Suppressor macrophage treated with lipopolysaccharide for 1 hour (primary cell): Measurements from ENCODE around the gene ESYT3.

Experiments used
- DNase-seq, 3 donors: peaks; one replicate each; pipeline ENCODE4 v3.0.0-alpha.2; 2020 to 2022

The ESYT3 gene

GRCh38 chr3:138434276-138434874 is at the start of gene ESYT3:
Gene ESYT3, plus strand, starts transcription at chr3:138434616. Its CDS starts 183 bp downstream, at chr3:138434799.
- peak; percentile 67 to 83 (median 70) for DNase-seq

- peak; percentile 57 to 58 (median 57) for DNase-seq
Observed at GRCh38 chr3:138384976-138385375, 49.4 kb upstream of the ESYT3 start.

- no peak for DNase-seq
Observed at GRCh38 chr3:138389144-138389601, 45.2 kb upstream of the ESYT3 start.

GRCh38 chr3:138389841-138390581 is 44.4 kb upstream of the ESYT3 start:
- no peak for DNase-seq

GRCh38 chr3:138390582-138390932 is 43.9 kb upstream of the ESYT3 start:
- DNase-seq = no peak

GRCh38 chr3:138394156-138394555 is 40.3 kb upstream of the ESYT3 start:
- DNase-seq = no peak

GRCh38 chr3:138394686-138395085 is 39.7 kb upstream of the ESYT3 start:
- peak in 1 of 3 donors; percentile 50 for DNase-seq

- no peak for DNase-seq
Observed at GRCh38 chr3:138395865-138396751, 38.3 kb upstream of the ESYT3 start.

GRCh38 chr3:138396752-138397410 is 37.5 kb upstream of the ESYT3 start:
- DNase-seq = no peak

- DNase-seq = peak in 1 of 3 donors; percentile 16
Observed at GRCh38 chr3:138397983-138398382, 36.4 kb upstream of the ESYT3 start.

GRCh38 chr3:138398791-138399575 is 35.4 kb upstream of the ESYT3 start:
- no peak for DNase-seq

- DNase-seq = no peak
Observed at GRCh38 chr3:138399766-138400165, 34.6 kb upstream of the ESYT3 start.

GRCh38 chr3:138400651-138401070 is 33.8 kb upstream of the ESYT3 start:
- no peak for DNase-seq

GRCh38 chr3:138401834-138402233 is 32.6 kb upstream of the ESYT3 start:
- no peak for DNase-seq

GRCh38 chr3:138404121-138404520 is 30.3 kb upstream of the ESYT3 start:
- DNase-seq = no peak

GRCh38 chr3:138405001-138405400 is 29.4 kb upstream of the ESYT3 start:
- no peak for DNase-seq

GRCh38 chr3:138405486-138405885 is 28.9 kb upstream of the ESYT3 start:
- DNase-seq = no peak

- no peak for DNase-seq
Observed at GRCh38 chr3:138406606-138407005, 27.8 kb upstream of the ESYT3 start.

GRCh38 chr3:138407236-138407907 is 27.0 kb upstream of the ESYT3 start:
- no peak for DNase-seq

- DNase-seq = peak; percentile 58 to 70 (median 67)
Observed at GRCh38 chr3:138408751-138409570, 25.5 kb upstream of the ESYT3 start.
